Stimulated activated naive CD4-positive, alpha-beta T cell (primary cell): ENCODE results near the gene SCAF4.
A peak's percentile ranks its signal among the peaks of the same experiment; 100 is the strongest.

Experiments
- DNase-seq, 6 experiments: peaks; one replicate each; lab custom pipeline; 2025; lab: John Stamatoyannopoulos, UW

Gene SCAF4

GRCh38 chr21:31735511-31735992, 3.6 kb upstream of the SCAF4 start:
- DNase-seq: no peak

- no peak for DNase-seq
Observed at GRCh38 chr21:31733551-31734149, 1.7 kb upstream of the SCAF4 start.

- peak in 4 of 6 experiments; percentile 4 to 32 (median 18) for DNase-seq
Observed at GRCh38 chr21:31732597-31733550, 956 bp upstream of the SCAF4 start.

GRCh38 chr21:31731056-31731856, 662 bp downstream of the SCAF4 start:
- peak; percentile 38 to 80 (median 61) for DNase-seq

- DNase-seq: no peak
Observed at GRCh38 chr21:31730712-31731055, 1.2 kb downstream of the SCAF4 start.

GRCh38 chr21:31729622-31730343, 2.1 kb downstream of the SCAF4 start:
- no peak for DNase-seq

GRCh38 chr21:31728952-31729351, 3.0 kb downstream of the SCAF4 start:
- no peak for DNase-seq

GRCh38 chr21:31728191-31728590, 3.7 kb downstream of the SCAF4 start:
- DNase-seq: no peak

GRCh38 chr21:31727181-31727580, 4.7 kb downstream of the SCAF4 start:
- no peak for DNase-seq

GRCh38 chr21:31726407-31726806, 5.5 kb downstream of the SCAF4 start:
- DNase-seq: no peak

GRCh38 chr21:31725202-31725839, 6.6 kb downstream of the SCAF4 start:
- no peak for DNase-seq

GRCh38 chr21:31724552-31724951, 7.4 kb downstream of the SCAF4 start:
- no peak for DNase-seq

- no peak for DNase-seq
Observed at GRCh38 chr21:31721381-31721780, 10.5 kb downstream of the SCAF4 start.

GRCh38 chr21:31720739-31721138, 11.2 kb downstream of the SCAF4 start:
- DNase-seq: no peak

GRCh38 chr21:31720330-31720729, 11.6 kb downstream of the SCAF4 start:
- DNase-seq: no peak

GRCh38 chr21:31716106-31716505, 15.8 kb downstream of the SCAF4 start:
- DNase-seq: no peak

- no peak for DNase-seq
Observed at GRCh38 chr21:31714741-31715365, 17.1 kb downstream of the SCAF4 start.

- no peak for DNase-seq
Observed at GRCh38 chr21:31713973-31714740, 17.8 kb downstream of the SCAF4 start.

GRCh38 chr21:31713115-31713514, 18.8 kb downstream of the SCAF4 start:
- no peak for DNase-seq

- DNase-seq: no peak
Observed at GRCh38 chr21:31711745-31712285, 20.1 kb downstream of the SCAF4 start.
